ENCODE measurements around the gene MSRB3.
"Not testable (repeated sequence)": the region's sequence is repeated elsewhere in the genome, so short reads cannot be mapped to it uniquely, and the experiment has no call there.

Gene MSRB3

GRCh38 chr12:65287426-65287825 is 8.9 kb downstream of the MSRB3 start:
- DNase-seq (ENCODE audit: low spot score) = no peak

- no peak for DNase-seq (ENCODE audit: low spot score)
These were observed 13.8 kb downstream of the MSRB3 start for GRCh38 chr12:65292241-65292640.

DNA sequence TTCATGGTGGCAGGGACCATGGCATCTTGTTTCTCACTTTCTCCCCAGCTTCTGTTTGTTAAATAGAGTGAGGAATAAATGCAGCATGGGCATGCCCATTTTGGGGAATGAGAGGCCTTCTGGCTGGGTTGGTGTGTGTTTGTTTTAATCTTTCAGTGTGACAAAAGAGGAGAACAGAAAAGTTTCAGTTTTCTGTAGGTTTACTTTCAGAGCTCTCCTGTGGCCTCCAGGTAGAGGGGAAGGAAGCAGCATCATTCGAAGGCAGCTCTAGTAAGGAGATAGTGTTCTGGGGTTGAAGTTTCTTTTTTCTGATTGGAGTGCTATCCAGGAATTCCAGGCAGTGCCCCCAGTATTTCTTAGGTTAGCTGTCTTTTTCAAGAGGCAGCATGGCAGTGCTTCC is 15.3 kb downstream of the MSRB3 start:
- no peak for DNase-seq (ENCODE audit: low spot score)

- no peak for DNase-seq (ENCODE audit: low spot score)
These were observed 16.3 kb downstream of the MSRB3 start for GRCh38 chr12:65294641-65295262.

GRCh38 chr12:65296508-65297265 is 18.2 kb downstream of the MSRB3 start:
- no peak for DNase-seq (ENCODE audit: low spot score)

- DNase-seq (ENCODE audit: low spot score) = no peak
These were observed 21.6 kb downstream of the MSRB3 start for GRCh38 chr12:65300097-65300496.

GRCh38 chr12:65300679-65301349 is 22.3 kb downstream of the MSRB3 start:
- DNase-seq (ENCODE audit: low spot score) = peak; percentile 55

DNA sequence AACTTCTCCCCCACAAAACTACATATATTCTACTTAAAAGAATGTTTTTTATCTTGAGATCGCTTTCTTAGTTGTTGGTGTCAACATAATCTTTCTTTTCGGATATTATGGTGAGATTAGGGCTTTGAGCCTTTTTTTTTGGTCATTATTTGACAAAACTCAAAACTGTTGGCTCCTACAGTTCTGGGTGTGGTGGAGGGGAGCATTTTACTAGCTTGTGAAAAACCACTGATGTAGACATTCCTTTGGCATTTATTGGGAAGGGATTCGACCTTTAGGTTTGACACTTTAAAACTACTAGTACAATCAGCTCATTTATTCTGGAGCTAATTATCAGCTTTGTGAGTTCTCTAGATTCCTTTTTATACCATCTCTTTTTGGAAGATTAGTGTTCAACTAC is 24.4 kb downstream of the MSRB3 start:
- DNase-seq (ENCODE audit: low spot score) = no peak

DNA sequence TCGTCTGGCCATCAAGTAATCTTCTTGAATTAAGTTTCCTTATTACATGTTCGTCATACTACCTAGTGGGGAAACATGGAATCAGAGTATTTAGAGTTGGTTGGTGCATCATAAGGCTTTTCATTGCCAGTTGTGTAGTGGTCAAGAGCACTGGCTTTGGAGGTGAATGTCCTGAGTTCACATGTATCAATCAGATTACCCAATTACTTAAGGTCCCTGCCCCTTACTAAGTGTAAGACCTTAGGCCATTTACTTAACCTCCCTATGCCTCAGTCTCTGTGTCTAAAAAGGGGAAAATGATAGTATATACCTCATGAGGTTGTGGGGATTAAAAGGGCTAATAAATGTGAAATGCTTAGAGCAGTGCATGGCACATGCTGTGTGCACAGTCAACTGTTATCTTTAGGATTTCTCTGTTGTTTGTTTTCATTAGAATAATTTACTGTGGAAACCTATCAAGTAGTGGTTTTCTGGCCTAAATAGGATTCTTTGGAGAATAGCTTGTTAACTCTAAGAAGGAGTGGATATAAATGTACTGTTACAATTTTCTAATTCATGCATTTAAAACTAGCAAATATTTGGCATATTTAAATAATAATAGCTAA is 27.0 kb downstream of the MSRB3 start:
- no peak for DNase-seq (ENCODE audit: low spot score)

DNA sequence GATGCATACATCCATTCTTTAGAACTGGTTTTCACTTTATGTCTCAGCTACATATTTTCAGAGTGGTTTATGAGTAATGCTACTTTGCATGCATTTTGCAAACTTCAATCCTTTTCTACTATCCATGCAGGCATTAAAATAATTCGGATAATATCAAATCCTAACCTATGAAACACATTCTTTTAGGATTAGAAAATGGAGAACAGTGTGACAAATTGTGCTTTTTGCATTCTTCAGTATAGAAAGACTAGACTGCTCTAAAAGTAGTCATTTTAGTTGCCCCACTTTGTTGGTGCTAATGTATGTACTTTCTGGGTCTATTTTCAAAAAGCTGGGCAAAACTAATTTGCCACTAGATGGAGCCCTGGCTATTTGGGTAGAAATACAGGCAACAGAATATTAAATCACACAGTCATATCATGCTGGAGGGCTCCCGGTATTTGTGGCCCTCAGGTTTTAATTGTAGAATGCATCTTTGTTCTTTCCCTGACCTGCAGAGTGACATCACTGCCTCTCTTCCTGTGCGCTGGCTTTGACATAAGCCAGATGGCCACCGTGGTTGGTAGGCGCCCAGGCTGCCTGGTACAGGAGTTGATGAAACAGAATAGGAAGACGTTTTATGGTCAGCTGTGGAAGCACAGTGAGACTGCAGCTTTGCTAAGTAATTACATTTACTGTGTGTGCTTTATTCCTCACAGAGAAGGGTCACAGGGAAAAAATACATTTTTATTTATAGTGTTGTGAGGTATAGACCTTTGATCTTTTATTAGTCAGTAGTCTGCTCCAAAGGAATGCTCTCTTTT is 28.1 kb downstream of the MSRB3 start:
- peak; percentile 69 for DNase-seq (ENCODE audit: low spot score)

- no peak for DNase-seq (ENCODE audit: low spot score)
These were observed 28.7 kb downstream of the MSRB3 start for GRCh38 chr12:65307169-65307501.

DNA sequence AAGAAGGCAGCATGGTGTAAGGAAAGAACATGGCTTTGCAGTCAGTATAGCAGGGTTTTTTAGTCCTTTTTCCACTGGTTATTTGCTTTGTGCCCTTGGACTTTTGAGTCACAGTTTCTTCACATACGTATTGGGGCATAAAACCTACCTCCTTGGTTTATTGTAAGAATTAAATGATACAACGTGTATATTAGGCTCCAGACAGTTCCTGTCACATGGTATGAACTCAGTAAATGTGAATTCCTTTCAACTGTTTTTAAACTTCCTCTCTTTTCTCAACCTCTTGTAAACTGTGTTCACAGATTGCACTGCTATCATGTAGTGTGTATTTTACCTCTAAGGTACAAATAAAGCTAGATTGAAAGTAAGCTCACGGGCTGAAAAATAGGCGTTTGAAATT is 29.5 kb downstream of the MSRB3 start:
- no peak for DNase-seq (ENCODE audit: low spot score)

DNA sequence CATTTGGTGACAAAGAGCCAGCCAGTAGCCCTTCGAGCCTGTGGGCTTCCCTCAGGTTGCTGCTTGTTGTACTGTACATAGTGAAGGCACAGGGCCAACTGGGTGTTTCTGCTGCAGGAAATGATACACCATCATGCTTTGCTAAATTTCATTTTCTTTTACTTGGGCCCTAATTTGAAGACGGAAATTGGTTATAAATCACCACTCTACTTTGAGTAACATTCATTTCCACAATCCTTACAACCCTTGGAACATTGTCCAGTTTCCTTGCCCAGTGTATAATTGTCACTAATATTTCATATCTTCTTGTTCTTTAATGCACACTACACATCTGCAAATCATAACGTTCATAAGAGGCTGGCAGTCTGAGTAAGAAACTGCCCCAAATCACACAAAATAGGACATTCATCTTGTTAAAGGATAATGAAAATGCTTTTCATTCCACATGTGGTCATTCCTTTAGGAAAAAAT is 30.2 kb downstream of the MSRB3 start:
- DNase-seq (ENCODE audit: low spot score) = no peak

GRCh38 chr12:65311260-65311659 is 32.8 kb downstream of the MSRB3 start:
- DNase-seq (ENCODE audit: low spot score) = no peak

GRCh38 chr12:65313719-65314317 is 35.3 kb downstream of the MSRB3 start:
- DNase-seq (ENCODE audit: low spot score) = peak; percentile 38

- not testable (repeated sequence) for DNase-seq (ENCODE audit: low spot score)
These were observed 36.8 kb downstream of the MSRB3 start for GRCh38 chr12:65315238-65315637.

- DNase-seq (ENCODE audit: low spot score) = no peak
These were observed 39.8 kb downstream of the MSRB3 start for GRCh38 chr12:65318186-65318685.

DNA sequence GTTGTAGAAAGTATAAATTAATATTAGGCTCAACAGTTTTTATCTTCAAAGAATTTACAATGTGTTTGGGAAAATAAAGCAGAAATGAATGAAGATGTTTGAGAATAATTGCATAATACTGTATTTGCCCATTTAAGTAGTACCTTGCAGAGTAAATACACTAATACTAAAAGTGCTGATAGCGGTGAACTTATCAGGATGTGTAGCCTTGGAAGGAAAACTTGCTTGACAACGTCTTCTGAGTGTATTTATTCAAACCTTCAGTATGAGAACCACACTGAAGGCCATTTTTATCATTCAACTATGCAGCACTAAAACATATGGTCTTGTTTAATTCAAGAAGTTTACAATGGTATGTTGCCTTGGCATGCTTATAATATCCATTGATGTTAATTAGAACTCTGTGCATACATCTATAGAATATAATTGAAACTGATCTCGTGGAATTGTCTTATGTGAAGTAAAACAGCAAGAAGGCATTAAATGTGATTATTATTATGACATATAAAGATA is 41.3 kb downstream of the MSRB3 start:
- DNase-seq (ENCODE audit: low spot score) = no peak

DNA sequence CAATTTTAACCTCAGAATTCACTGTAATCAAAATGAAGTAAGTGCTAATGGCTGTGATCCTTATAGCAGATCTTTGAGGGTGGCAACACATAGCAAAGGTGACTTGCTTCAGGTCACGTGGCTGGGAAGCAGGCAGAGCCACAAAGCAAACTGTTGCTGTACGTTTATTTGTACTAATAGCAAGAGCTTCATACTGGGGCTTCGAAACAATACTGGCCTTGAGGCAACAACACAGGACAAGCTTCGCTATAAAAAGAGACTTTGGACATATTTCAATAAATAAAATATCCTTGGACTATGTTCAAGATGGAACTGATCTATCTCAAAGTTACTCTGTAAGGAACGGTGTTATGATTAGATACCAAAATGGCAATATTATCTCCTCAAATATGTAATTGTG is 44.6 kb downstream of the MSRB3 start:
- DNase-seq (ENCODE audit: low spot score) = no peak

GRCh38 chr12:65324056-65324455 is 45.6 kb downstream of the MSRB3 start:
- DNase-seq (ENCODE audit: low spot score) = no peak

DNA sequence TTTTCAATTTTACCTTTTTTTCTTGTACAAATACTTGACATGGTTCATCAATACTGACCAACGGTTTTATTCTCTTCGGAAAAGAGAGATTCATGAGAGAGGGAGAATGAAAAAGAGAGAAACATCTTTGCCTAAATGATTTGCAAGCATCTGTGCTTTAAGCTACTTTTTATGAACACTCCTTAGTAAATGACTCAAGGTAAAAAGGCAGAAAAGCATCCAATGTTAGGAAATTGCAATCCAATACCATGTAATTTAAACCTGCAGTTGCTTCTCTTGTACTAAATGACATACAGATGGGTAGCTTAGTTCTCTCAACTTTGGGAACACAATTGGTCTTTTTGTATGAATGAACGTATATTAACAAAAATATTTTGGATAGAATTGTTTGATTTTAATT is 46.1 kb downstream of the MSRB3 start:
- DNase-seq (ENCODE audit: low spot score) = no peak
